Loucy (cell line): ENCODE data around the gene TMEM94.

Source experiments
- H2AFZ ChIP-seq: fragments of 200-600 bp; sonication (generic); 2 replicates; pipeline ENCODE4 v1.6.0; 2016; ENCODE audit warnings: antibody characterized with exemption, mild to moderate bottlenecking, low read length, moderate library complexity
- H3F3A ChIP-seq: fragments of 200-600 bp; 2 replicates; pipeline ENCODE4 v1.6.0; 2016; ENCODE audit warnings: antibody characterized with exemption, low read depth, mild to moderate bottlenecking
- H3K27me3 ChIP-seq: fragments of 200-600 bp; sonication (generic); 2 replicates; pipeline ENCODE4 v1.6.1; 2014; ENCODE audit warnings: low read length, mild to moderate bottlenecking; ENCODE audit not compliant: insufficient read depth, poor library complexity, severe bottlenecking
- H3K36me3 ChIP-seq: fragments of 200-600 bp; sonication (generic); 2 replicates; pipeline ENCODE4 v1.6.1; 2016; ENCODE audit warnings: low read length; ENCODE audit not compliant: insufficient read depth
- H3K4me1 ChIP-seq: fragments of 200-600 bp; sonication (generic); 2 replicates; pipeline ENCODE4 v1.5.1; 2014; ENCODE audit warnings: low read length, mild to moderate bottlenecking; ENCODE audit not compliant: insufficient read depth, poor library complexity, severe bottlenecking
- H3K4me2 ChIP-seq: fragments of 200-600 bp; sonication (generic); 2 replicates; pipeline ENCODE4 v1.6.0; 2014; ENCODE audit warnings: antibody characterized with exemption, low read length, low read depth, mild to moderate bottlenecking; ENCODE audit not compliant: poor library complexity, severe bottlenecking
- H3K4me3 ChIP-seq: fragments of 200-600 bp; sonication (generic); 2 replicates; pipeline ENCODE4 v1.5.1; 2014; ENCODE audit warnings: low read length, mild to moderate bottlenecking, mixed read lengths; ENCODE audit not compliant: poor library complexity, severe bottlenecking
- H3K79me2 ChIP-seq: fragments of 200-600 bp; sonication (generic); 2 replicates; pipeline ENCODE4 v1.6.1; 2014; ENCODE audit warnings: low read length; ENCODE audit not compliant: insufficient read depth
- H3K9ac ChIP-seq: fragments of 200-600 bp; sonication (generic); 2 replicates; pipeline ENCODE4 v1.6.0; 2014; ENCODE audit warnings: mild to moderate bottlenecking, low read depth, low read length, moderate library complexity; ENCODE audit not compliant: poor library complexity, severe bottlenecking
- H3K9me2 ChIP-seq: fragments of 200-600 bp; sonication (generic); replicated peaks from 2 replicates; pipeline ENCODE4 v1.6.1; 2016; ENCODE audit warnings: low read depth, low read length, mixed read lengths
- H3K9me3 ChIP-seq: fragments of 200-600 bp; sonication (generic); 2 replicates; pipeline ENCODE4 v1.6.1; 2014; ENCODE audit warnings: mild to moderate bottlenecking, antibody characterized with exemption, low read length, low read depth; ENCODE audit not compliant: insufficient read depth
- H4K20me1 ChIP-seq: fragments of 200-600 bp; sonication (generic); 2 replicates; pipeline ENCODE4 v1.6.0; 2014; ENCODE audit warnings: antibody characterized with exemption, low read length, mild to moderate bottlenecking; ENCODE audit not compliant: insufficient read depth, poor library complexity, severe bottlenecking
- CTCF ChIP-seq: fragments of 200-600 bp; sonication (generic); conservative IDR thresholded peaks from 2 replicates; pipeline ENCODE4 v1.5.1; 2014; ENCODE audit warnings: mild to moderate bottlenecking, antibody characterized with exemption, low read length
- EZH2phosphoT487 ChIP-seq: fragments of 200-600 bp; IDR thresholded peaks from 2 replicates; pipeline ENCODE4 v1.6.1; 2018; ENCODE audit warnings: antibody characterized with exemption, mild to moderate bottlenecking, moderate library complexity, borderline replicate concordance

The TMEM94 gene

DNA sequence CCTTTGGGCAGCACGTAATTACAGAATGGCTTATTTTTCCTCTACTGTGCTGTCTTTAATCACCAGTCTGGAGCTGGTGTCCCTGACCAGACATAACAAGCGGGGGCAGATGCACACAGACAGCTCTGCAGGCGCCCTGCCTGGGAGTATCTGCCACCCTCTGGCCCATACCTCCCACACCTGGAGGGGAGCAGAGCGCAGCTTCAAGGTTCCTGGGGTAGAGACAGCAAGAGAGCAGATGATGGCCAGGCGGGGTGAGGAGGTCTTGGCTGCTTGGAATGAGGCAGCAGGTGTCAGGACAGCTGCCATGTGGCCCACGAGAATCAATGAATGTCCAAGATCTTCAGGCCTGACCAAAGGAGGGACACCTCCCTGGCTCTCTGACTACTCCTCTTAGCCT is 23.8 kb downstream of the TMEM94 start:
- H3K36me3 ChIP-seq, result no peaks in the 10 kb centered on the region; the same call in 1 of the 2 replicates
- no peak overlapping the region for H2AFZ ChIP-seq
- no peaks in the 10 kb centered on the region for H3K9me2 ChIP-seq
- H4K20me1 ChIP-seq, result no peaks in the 10 kb centered on the region
- H3K79me2 ChIP-seq, result no peaks in the 10 kb centered on the region
- H3K27me3 ChIP-seq, result no peaks in the 10 kb centered on the region
- H3K9ac ChIP-seq, result no peak overlapping the region
- H3K4me3 ChIP-seq, result no peak overlapping the region
- H3K4me1 ChIP-seq, result no peaks in the 10 kb centered on the region
- H3F3A ChIP-seq, result no peaks in the 10 kb centered on the region
- H3K4me2 ChIP-seq, result no peak overlapping the region
- no peaks in the 10 kb centered on the region for H3K9me3 ChIP-seq
- no peak for TF ChIP-seq EZH2phosphoT487
- TF ChIP-seq CTCF, result no peak

- H3K79me2 ChIP-seq, result no peaks in the 10 kb centered on the region
- no peaks in the 10 kb centered on the region for H3K9me2 ChIP-seq
- H3F3A ChIP-seq, result no peaks in the 10 kb centered on the region
Observed at GRCh38 chr17:75481194-75482068, 25.0 kb downstream of the TMEM94 start.

GRCh38 chr17:75482098-75482942 is 25.9 kb downstream of the TMEM94 start:
- Histone ChIP-seq H3K79me2 (no peaks in the 10 kb centered on the region), H3K4me2 (no peak overlapping the region), H3F3A (no peaks in the 10 kb centered on the region), H3K9me2 (no peaks in the 10 kb centered on the region), H3K9me3 (no peaks in the 10 kb centered on the region), H3K9ac (no peak overlapping the region), H3K36me3 (no peaks in the 10 kb centered on the region), H3K27me3 (no peaks in the 10 kb centered on the region), H3K4me3 (no peak overlapping the region), H4K20me1 (no peaks in the 10 kb centered on the region), H2AFZ (no peak overlapping the region), H3K4me1 (peaks cover 4% of the 10 kb centered on the region)
- TF ChIP-seq CTCF, result no peak
- TF ChIP-seq EZH2phosphoT487, result no peak

More at GRCh38 chr17:75481194-75482068, 25.0 kb downstream of the TMEM94 start:
- H3K4me2 ChIP-seq, result no peak overlapping the region
- H3K27me3 ChIP-seq, result no peaks in the 10 kb centered on the region
- H3K9me3 ChIP-seq, result no peaks in the 10 kb centered on the region
- H3K9ac ChIP-seq, result no peak overlapping the region
- no peaks in the 10 kb centered on the region for H4K20me1 ChIP-seq
- no peaks in the 10 kb centered on the region for H3K36me3 ChIP-seq
- no peak overlapping the region for H2AFZ ChIP-seq
- TF ChIP-seq EZH2phosphoT487, result no peak
- TF ChIP-seq CTCF, result no peak
- H3K4me3 ChIP-seq, result no peak overlapping the region
- H3K4me1 ChIP-seq, result no peaks in the 10 kb centered on the region
